ENCODE data around the gene VPS37D.
A peak's percentile ranks its signal among the peaks of the same experiment; 100 is the strongest.

Gene VPS37D

GRCh38 chr7:73683788-73684693 lies 16.4 kb downstream of the VPS37D start:
- Histone ChIP-seq H3K27ac (ENCODE audit: poor library complexity, severe bottlenecking) (peak overlapping the region; percentile 48), H3K27me3 (ENCODE audit: insufficient read depth, poor library complexity, severe bottlenecking) (no peaks in the 10 kb centered on the region), H3K9me3 (ENCODE audit: severe bottlenecking) (no peaks in the 10 kb centered on the region), H3K36me3 (ENCODE audit: low read depth) (peaks cover 24% of the 10 kb centered on the region), H3K4me3 (ENCODE audit: severe bottlenecking) (peak overlapping the region; percentile 79), H3K4me1 (ENCODE audit: insufficient read depth, poor library complexity, severe bottlenecking) (peaks cover 11% of the 10 kb centered on the region)
- TF ChIP-seq CTCF (IDR thresholded peaks at IDR 0.05; ENCODE audit: poor library complexity, severe bottlenecking): no peak
- ATAC-seq (ENCODE audit: low read depth) (no peak), DNase-seq (ENCODE audit: low spot score) (no peak)

- H3K4me3 ChIP-seq (ENCODE audit: severe bottlenecking): no peak overlapping the region
- peaks cover 37% of the 10 kb centered on the region for H3K36me3 ChIP-seq (ENCODE audit: low read depth)
- no peak for TF ChIP-seq CTCF (IDR thresholded peaks at IDR 0.05; ENCODE audit: poor library complexity, severe bottlenecking)
- no peak overlapping the region for H3K27ac ChIP-seq (ENCODE audit: poor library complexity, severe bottlenecking)
- no peaks in the 10 kb centered on the region for H3K9me3 ChIP-seq (ENCODE audit: severe bottlenecking)
- no peaks in the 10 kb centered on the region for H3K27me3 ChIP-seq (ENCODE audit: insufficient read depth, poor library complexity, severe bottlenecking)
- DNase-seq (ENCODE audit: low spot score) (no peak), ATAC-seq (ENCODE audit: low read depth) (no peak)
- peaks cover 11% of the 10 kb centered on the region for H3K4me1 ChIP-seq (ENCODE audit: insufficient read depth, poor library complexity, severe bottlenecking)
These were observed 17.7 kb downstream of the VPS37D start for GRCh38 chr7:73685311-73685710.

GRCh38 chr7:73688288-73688687 lies 20.7 kb downstream of the VPS37D start:
- Histone ChIP-seq H3K36me3 (ENCODE audit: low read depth) (peaks cover 62% of the 10 kb centered on the region), H3K4me1 (ENCODE audit: insufficient read depth, poor library complexity, severe bottlenecking) (no peaks in the 10 kb centered on the region), H3K4me3 (ENCODE audit: severe bottlenecking) (no peak overlapping the region), H3K9me3 (ENCODE audit: severe bottlenecking) (no peaks in the 10 kb centered on the region), H3K27ac (ENCODE audit: poor library complexity, severe bottlenecking) (no peak overlapping the region), H3K27me3 (ENCODE audit: insufficient read depth, poor library complexity, severe bottlenecking) (no peaks in the 10 kb centered on the region)
- TF ChIP-seq CTCF (IDR thresholded peaks at IDR 0.05; ENCODE audit: poor library complexity, severe bottlenecking): no peak
- DNase-seq (ENCODE audit: low spot score) (no peak), ATAC-seq (ENCODE audit: low read depth) (no peak)

- DNase-seq (ENCODE audit: low spot score) (no peak), ATAC-seq (ENCODE audit: low read depth) (no peak)
- no peak overlapping the region for H3K27ac ChIP-seq (ENCODE audit: poor library complexity, severe bottlenecking)
- H3K4me3 ChIP-seq (ENCODE audit: severe bottlenecking): no peak overlapping the region
- no peak for TF ChIP-seq CTCF (IDR thresholded peaks at IDR 0.05; ENCODE audit: poor library complexity, severe bottlenecking)
- H3K36me3 ChIP-seq (ENCODE audit: low read depth): peaks cover 84% of the 10 kb centered on the region
- no peaks in the 10 kb centered on the region for H3K4me1 ChIP-seq (ENCODE audit: insufficient read depth, poor library complexity, severe bottlenecking)
- H3K27me3 ChIP-seq (ENCODE audit: insufficient read depth, poor library complexity, severe bottlenecking): no peaks in the 10 kb centered on the region
- no peaks in the 10 kb centered on the region for H3K9me3 ChIP-seq (ENCODE audit: severe bottlenecking)
These were observed 23.0 kb downstream of the VPS37D start for GRCh38 chr7:73690646-73691045.

GRCh38 chr7:73696372-73696771 lies 28.7 kb downstream of the VPS37D start:
- Histone ChIP-seq H3K36me3 (ENCODE audit: low read depth) (peaks cover 74% of the 10 kb centered on the region), H3K9me3 (ENCODE audit: severe bottlenecking) (no peaks in the 10 kb centered on the region), H3K27me3 (ENCODE audit: insufficient read depth, poor library complexity, severe bottlenecking) (no peaks in the 10 kb centered on the region), H3K4me1 (ENCODE audit: insufficient read depth, poor library complexity, severe bottlenecking) (no peaks in the 10 kb centered on the region), H3K27ac (ENCODE audit: poor library complexity, severe bottlenecking) (no peak overlapping the region), H3K4me3 (ENCODE audit: severe bottlenecking) (no peak overlapping the region)
- no peak for TF ChIP-seq CTCF (IDR thresholded peaks at IDR 0.05; ENCODE audit: poor library complexity, severe bottlenecking)
- no peak for ATAC-seq (ENCODE audit: low read depth)
- no peak for DNase-seq (ENCODE audit: low spot score)
